Stimulated activated CD4-positive, alpha-beta T cell treated with anti-CD3 and anti-CD28 coated beads, Interleukin-4, amount 100 ng/mL, for 24 hours (primary cell): ENCODE results near the gene GPR15LG.
"Not testable (repeated sequence)": the region's sequence is repeated elsewhere in the genome, so short reads cannot be mapped to it uniquely, and the experiment has no call there.

Source experiments
- DNase-seq: peaks from one replicate; pipeline ENCODE4 v3.0.0-alpha.2; 2020

GPR15LG gene

GRCh38 chr10:84173501-84173929, at the start of gene GPR15LG:
Gene GPR15LG (plus strand): TSS chr10:84173801. CDS start chr10:84173852, 51 bp downstream.
- DNase-seq: no peak

GRCh38 chr10:84125910-84126784, 47.5 kb upstream of the GPR15LG start:
- DNase-seq: not testable (repeated sequence)

- no peak for DNase-seq
Observed at GRCh38 chr10:84126785-84127167, 46.8 kb upstream of the GPR15LG start.

GRCh38 chr10:84135836-84136235, 37.8 kb upstream of the GPR15LG start:
- DNase-seq: no peak

- no peak for DNase-seq
Observed at GRCh38 chr10:84137811-84138210, 35.8 kb upstream of the GPR15LG start.

- DNase-seq: peak; percentile 79
Observed at GRCh38 chr10:84138478-84139125, 35.0 kb upstream of the GPR15LG start.

GRCh38 chr10:84139126-84140035, 34.2 kb upstream of the GPR15LG start, which contains the start of gene GHITM:
Gene GHITM (plus strand): TSS chr10:84139509. CDS start chr10:84141501, 1,992 bp downstream.
- peak; percentile 99 for DNase-seq

GRCh38 chr10:84140036-84140379, 33.6 kb upstream of the GPR15LG start:
- DNase-seq: peak; percentile 15

GRCh38 chr10:84147347-84147746, 26.3 kb upstream of the GPR15LG start:
- DNase-seq: no peak

- not testable (repeated sequence) for DNase-seq
Observed at GRCh38 chr10:84148006-84148597, 25.5 kb upstream of the GPR15LG start.

- DNase-seq: no peak
Observed at GRCh38 chr10:84149854-84150253, 23.7 kb upstream of the GPR15LG start.

GRCh38 chr10:84152769-84153168, 20.8 kb upstream of the GPR15LG start:
- DNase-seq: no peak

- DNase-seq: no peak
Observed at GRCh38 chr10:84155521-84155920, 18.1 kb upstream of the GPR15LG start.

- no peak for DNase-seq
Observed at GRCh38 chr10:84156009-84156408, 17.6 kb upstream of the GPR15LG start.

- peak; percentile 23 for DNase-seq
Observed at GRCh38 chr10:84156768-84157167, 16.8 kb upstream of the GPR15LG start.

GRCh38 chr10:84158061-84158460, 15.5 kb upstream of the GPR15LG start:
- no peak for DNase-seq

GRCh38 chr10:84158550-84158949, 15.1 kb upstream of the GPR15LG start:
- no peak for DNase-seq

- DNase-seq: no peak
Observed at GRCh38 chr10:84159076-84159685, 14.4 kb upstream of the GPR15LG start.

GRCh38 chr10:84160663-84161362, 12.8 kb upstream of the GPR15LG start:
- no peak for DNase-seq

GRCh38 chr10:84163996-84164395, 9.6 kb upstream of the GPR15LG start:
- no peak for DNase-seq

GRCh38 chr10:84164442-84164841, 9.2 kb upstream of the GPR15LG start:
- no peak for DNase-seq
